ENCODE data around the gene FGB. TPM values are rescaled to one million over a fixed set of nuclear protein-coding genes. Genes with fewer than 3 reads are reported as not detected.
A peak's percentile ranks its signal among the peaks of the same experiment; 100 is the strongest.

FGB gene
- total RNA-seq, 1 donor from 2014 or later = not detected

DNA sequence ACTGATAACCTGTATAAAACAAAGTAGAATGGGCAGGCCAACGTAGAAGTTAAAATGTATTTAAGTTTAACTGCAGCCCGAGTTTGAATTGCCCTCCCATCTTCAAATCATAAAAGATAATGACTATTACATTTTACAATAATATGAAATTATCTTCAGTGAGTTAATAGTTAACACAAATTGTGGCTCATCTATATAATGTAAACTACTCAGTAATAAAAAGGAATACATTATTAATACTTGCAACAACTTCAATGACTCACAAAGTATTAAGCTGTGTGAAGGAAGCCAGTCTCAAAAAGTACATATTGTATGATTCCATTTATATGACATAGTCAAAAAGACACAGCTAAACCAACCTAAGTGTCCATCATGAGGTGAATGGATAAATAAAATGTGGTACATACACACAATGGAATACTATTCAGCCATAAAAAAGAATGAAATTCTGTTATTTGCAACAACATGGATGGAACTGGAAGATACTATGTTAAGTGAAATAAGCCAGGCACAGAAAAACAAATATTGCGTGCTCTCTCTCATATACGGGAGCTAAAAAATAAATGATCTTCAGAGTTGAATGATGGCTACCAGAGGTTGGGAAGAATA is 20.4 kb upstream of the FGB start:
- intact Hi-C loops (cut with micrococcal nuclease) = no loop called here

DNA sequence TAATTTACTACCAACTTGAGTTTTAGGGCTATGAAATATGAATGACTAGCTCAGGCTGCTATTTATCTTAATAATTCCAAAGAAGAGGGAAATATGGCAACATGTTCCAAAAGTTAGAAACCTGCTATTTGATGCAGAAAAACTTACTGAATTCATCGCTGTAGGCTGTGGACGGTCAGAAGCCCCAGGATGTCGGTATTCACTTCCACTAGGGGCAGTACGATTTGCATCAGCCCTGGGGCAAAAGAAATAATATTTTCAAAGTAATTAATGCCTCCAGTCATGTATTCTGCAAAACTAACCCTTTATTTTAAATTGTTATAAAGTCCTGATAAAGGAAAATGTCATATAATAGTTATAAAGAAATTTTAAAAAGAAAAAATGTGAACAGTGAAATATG is 17.1 kb upstream of the FGB start:
- no peak overlapping the region for H3K27ac ChIP-seq (replicated peaks)
- TF ChIP-seq, protein P1, sequence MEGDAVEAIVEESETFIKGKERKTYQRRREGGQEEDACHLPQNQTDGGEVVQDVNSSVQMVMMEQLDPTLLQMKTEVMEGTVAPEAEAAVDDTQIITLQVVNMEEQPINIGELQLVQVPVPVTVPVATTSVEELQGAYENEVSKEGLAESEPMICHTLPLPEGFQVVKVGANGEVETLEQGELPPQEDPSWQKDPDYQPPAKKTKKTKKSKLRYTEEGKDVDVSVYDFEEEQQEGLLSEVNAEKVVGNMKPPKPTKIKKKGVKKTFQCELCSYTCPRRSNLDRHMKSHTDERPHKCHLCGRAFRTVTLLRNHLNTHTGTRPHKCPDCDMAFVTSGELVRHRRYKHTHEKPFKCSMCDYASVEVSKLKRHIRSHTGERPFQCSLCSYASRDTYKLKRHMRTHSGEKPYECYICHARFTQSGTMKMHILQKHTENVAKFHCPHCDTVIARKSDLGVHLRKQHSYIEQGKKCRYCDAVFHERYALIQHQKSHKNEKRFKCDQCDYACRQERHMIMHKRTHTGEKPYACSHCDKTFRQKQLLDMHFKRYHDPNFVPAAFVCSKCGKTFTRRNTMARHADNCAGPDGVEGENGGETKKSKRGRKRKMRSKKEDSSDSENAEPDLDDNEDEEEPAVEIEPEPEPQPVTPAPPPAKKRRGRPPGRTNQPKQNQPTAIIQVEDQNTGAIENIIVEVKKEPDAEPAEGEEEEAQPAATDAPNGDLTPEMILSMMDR (IDR thresholded peaks at IDR 0.05; ENCODE audit: borderline replicate concordance) = no peak
- peaks cover 72% of the 10 kb centered on the region for H3K36me3 ChIP-seq
- H3K4me1 ChIP-seq = peaks cover 25% of the 10 kb centered on the region
- DNase-seq = no peak
- intact Hi-C loops (cut with micrococcal nuclease) = no loop called here
- H3K4me3 ChIP-seq = no peak overlapping the region
- H3K27me3 ChIP-seq (ENCODE audit: low read depth) = no peaks in the 10 kb centered on the region
- H3K9me3 ChIP-seq (replicated peaks) = no peaks in the 10 kb centered on the region

More for the DNA sequence above, 20.4 kb upstream of the FGB start:
- no peaks in the 10 kb centered on the region for H3K27me3 ChIP-seq (ENCODE audit: low read depth)
- H3K36me3 ChIP-seq = peaks cover 100% of the 10 kb centered on the region
- H3K4me1 ChIP-seq = no peaks in the 10 kb centered on the region
- no peaks in the 10 kb centered on the region for H3K9me3 ChIP-seq (replicated peaks)
- TF ChIP-seq, protein P1 (IDR thresholded peaks at IDR 0.05; ENCODE audit: borderline replicate concordance) = no peak
- H3K4me3 ChIP-seq = no peak overlapping the region
- DNase-seq = no peak
- no peak overlapping the region for H3K27ac ChIP-seq (replicated peaks)

DNA sequence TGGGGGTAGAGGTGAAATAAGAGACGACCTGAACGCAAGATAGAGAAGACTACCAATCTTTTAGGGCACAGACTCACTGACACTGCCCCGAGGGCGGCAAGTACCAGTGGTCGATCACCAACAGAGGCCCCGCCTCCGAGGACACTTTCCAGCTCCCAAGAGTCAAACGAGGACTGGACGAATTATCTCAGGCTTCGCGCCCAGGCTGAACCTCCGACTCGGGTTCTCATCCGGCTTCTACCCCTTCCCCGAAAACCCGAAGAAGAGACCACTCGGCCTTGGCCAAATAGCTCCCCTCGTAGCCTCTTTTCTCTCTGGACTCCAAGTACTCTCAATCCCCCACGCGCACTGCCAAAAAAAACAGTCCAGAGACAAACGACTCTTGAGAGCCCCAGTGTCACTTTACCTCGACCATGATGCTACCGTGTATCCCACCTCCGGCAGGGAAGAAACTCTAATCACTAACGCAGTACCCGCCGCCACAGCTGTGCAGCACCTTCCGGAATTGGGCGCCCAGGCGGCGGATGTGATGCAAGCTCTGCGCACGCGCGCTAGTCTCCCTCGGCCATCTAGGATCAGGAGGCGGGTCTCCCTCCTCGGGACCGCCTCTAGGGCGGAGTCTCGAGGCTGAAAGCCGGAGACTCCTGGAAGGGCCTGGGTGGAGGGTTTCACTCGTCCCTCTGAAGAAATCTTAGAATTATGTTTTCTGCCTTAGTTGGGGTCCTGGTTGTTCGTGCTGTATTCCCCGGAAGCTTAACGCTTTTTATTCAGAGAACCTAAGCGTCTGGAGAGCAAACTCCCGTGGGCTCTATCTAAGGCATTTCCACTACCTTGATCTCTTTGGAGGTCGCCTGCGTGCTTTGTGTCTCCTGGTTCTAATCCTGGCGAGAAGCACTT is 12.7 kb upstream of the FGB start, which contains the start of gene PLRG1:
Gene PLRG1 (minus strand): TSS at position 507 of the 897 bp plus-strand sequence. CDS start 92 bp downstream, at position 415.
- peak; percentile 97 for DNase-seq
- H3K9me3 ChIP-seq (replicated peaks) = no peaks in the 10 kb centered on the region
- peaks cover 28% of the 10 kb centered on the region for H3K4me1 ChIP-seq
- peak within 1 kb of the TSS; percentile 84 for H3K4me3 ChIP-seq
- TF ChIP-seq, protein P1 (IDR thresholded peaks at IDR 0.05; ENCODE audit: borderline replicate concordance) = peak; percentile 64
- H3K27ac ChIP-seq (replicated peaks) = peak within 1 kb of the TSS; percentile 83
- no peaks in the 10 kb centered on the region for H3K27me3 ChIP-seq (ENCODE audit: low read depth)
- peaks cover 28% of the 10 kb centered on the region for H3K36me3 ChIP-seq
- intact Hi-C loops (cut with micrococcal nuclease) = loop anchor here (10.0 kb wide), 2 partner anchors 75 to 225 kb away; no protein-coding TSS in a partner anchor

DNA sequence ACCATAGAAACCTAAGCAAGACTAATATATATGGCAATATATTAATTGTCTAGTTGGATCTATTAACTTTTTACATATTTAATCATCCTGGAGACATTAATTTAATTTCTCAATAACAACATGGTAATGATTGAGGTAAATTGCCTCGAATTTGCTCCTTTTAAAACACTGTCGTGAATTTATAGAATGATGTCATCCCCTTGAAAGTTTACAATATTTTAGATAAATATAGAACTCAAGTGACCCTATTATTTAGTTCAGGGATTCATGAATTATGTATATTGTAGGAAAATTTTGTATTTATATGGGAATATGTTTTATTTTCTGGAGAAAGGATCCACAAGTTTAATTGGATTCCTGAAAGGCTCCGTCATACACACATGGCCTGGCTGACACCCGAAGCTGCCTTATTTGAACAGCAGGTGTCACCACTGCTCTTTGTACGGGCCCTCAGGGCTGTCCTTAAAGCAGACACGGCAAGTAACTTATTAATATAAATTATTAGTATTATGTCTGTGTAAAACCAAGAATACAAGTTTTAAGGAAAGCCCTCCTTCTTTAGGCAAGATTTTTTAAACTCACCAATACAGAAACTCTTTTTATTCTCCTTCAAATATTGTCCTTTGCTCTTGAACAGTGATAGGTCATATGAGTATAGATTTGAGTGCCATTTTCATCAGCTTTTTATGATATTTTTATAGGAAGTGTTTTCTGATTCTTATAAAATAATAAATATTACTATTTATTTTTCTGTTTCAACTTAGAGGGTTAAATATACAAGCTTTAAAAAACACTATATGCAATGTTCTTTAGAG is 10.7 kb upstream of the FGB start:
- H3K27ac ChIP-seq (replicated peaks) = no peak overlapping the region
- H3K4me3 ChIP-seq = no peak overlapping the region
- H3K36me3 ChIP-seq = peaks cover 8% of the 10 kb centered on the region
- peak; percentile 55 for DNase-seq
- no peaks in the 10 kb centered on the region for H3K27me3 ChIP-seq (ENCODE audit: low read depth)
- TF ChIP-seq, protein P1 (IDR thresholded peaks at IDR 0.05; ENCODE audit: borderline replicate concordance) = peak; percentile 90
- H3K9me3 ChIP-seq (replicated peaks) = no peaks in the 10 kb centered on the region
- intact Hi-C loops (cut with micrococcal nuclease) = loop anchor here (10.0 kb wide), 2 partner anchors 73 to 223 kb away; no protein-coding TSS in a partner anchor
- peaks cover 28% of the 10 kb centered on the region for H3K4me1 ChIP-seq

DNA sequence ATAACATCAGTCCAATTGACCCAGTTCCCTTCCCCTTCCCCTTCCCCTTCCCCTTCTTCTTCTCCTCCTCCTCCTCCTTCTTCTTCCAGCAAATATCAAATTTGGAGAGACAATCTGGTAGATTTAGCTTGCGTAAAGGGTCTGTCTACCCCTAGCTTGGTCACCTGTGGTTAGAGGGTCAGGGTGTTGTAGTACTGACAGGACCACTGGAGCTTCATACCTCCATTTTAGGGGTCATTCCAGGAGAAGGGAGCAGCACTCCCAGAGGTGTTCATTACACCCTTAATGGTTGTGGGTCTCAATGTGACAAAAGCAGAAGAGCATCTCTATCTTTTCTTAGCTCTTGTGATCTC is 3.7 kb upstream of the FGB start:
- TF ChIP-seq, protein P1 (IDR thresholded peaks at IDR 0.05; ENCODE audit: borderline replicate concordance) = no peak
- Histone ChIP-seq H3K9me3 (replicated peaks) (no peaks in the 10 kb centered on the region), H3K4me3 (no peak overlapping the region), H3K36me3 (no peaks in the 10 kb centered on the region), H3K27ac (replicated peaks) (no peak overlapping the region), H3K4me1 (no peaks in the 10 kb centered on the region), H3K27me3 (ENCODE audit: low read depth) (peaks cover 3% of the 10 kb centered on the region)
- DNase-seq = no peak
- intact Hi-C loops (cut with micrococcal nuclease) = loop anchor here (10.0 kb wide), 2 partner anchors 66 to 216 kb away; no protein-coding TSS in a partner anchor
